Loucy (cell line): ENCODE results near the gene PHACTR1.

ENCODE experiments used
- H2AFZ ChIP-seq: fragments of 200-600 bp; sonication (generic); 2 replicates; pipeline ENCODE4 v1.6.0; 2016; ENCODE audit warnings: antibody characterized with exemption, mild to moderate bottlenecking, low read length, moderate library complexity
- H3F3A ChIP-seq: fragments of 200-600 bp; 2 replicates; pipeline ENCODE4 v1.6.0; 2016; ENCODE audit warnings: antibody characterized with exemption, low read depth, mild to moderate bottlenecking
- H3K27me3 ChIP-seq: fragments of 200-600 bp; sonication (generic); 2 replicates; pipeline ENCODE4 v1.6.1; 2014; ENCODE audit warnings: low read length, mild to moderate bottlenecking; ENCODE audit not compliant: insufficient read depth, poor library complexity, severe bottlenecking
- H3K36me3 ChIP-seq: fragments of 200-600 bp; sonication (generic); 2 replicates; pipeline ENCODE4 v1.6.1; 2016; ENCODE audit warnings: low read length; ENCODE audit not compliant: insufficient read depth
- H3K4me1 ChIP-seq: fragments of 200-600 bp; sonication (generic); 2 replicates; pipeline ENCODE4 v1.5.1; 2014; ENCODE audit warnings: low read length, mild to moderate bottlenecking; ENCODE audit not compliant: insufficient read depth, poor library complexity, severe bottlenecking
- H3K4me2 ChIP-seq: fragments of 200-600 bp; sonication (generic); 2 replicates; pipeline ENCODE4 v1.6.0; 2014; ENCODE audit warnings: antibody characterized with exemption, low read length, low read depth, mild to moderate bottlenecking; ENCODE audit not compliant: poor library complexity, severe bottlenecking
- H3K4me3 ChIP-seq: fragments of 200-600 bp; sonication (generic); 2 replicates; pipeline ENCODE4 v1.5.1; 2014; ENCODE audit warnings: low read length, mild to moderate bottlenecking, mixed read lengths; ENCODE audit not compliant: poor library complexity, severe bottlenecking
- H3K79me2 ChIP-seq: fragments of 200-600 bp; sonication (generic); 2 replicates; pipeline ENCODE4 v1.6.1; 2014; ENCODE audit warnings: low read length; ENCODE audit not compliant: insufficient read depth
- H3K9ac ChIP-seq: fragments of 200-600 bp; sonication (generic); 2 replicates; pipeline ENCODE4 v1.6.0; 2014; ENCODE audit warnings: mild to moderate bottlenecking, low read depth, low read length, moderate library complexity; ENCODE audit not compliant: poor library complexity, severe bottlenecking
- H3K9me2 ChIP-seq: fragments of 200-600 bp; sonication (generic); replicated peaks from 2 replicates; pipeline ENCODE4 v1.6.1; 2016; ENCODE audit warnings: low read depth, low read length, mixed read lengths
- H3K9me3 ChIP-seq: fragments of 200-600 bp; sonication (generic); 2 replicates; pipeline ENCODE4 v1.6.1; 2014; ENCODE audit warnings: mild to moderate bottlenecking, antibody characterized with exemption, low read length, low read depth; ENCODE audit not compliant: insufficient read depth
- H4K20me1 ChIP-seq: fragments of 200-600 bp; sonication (generic); 2 replicates; pipeline ENCODE4 v1.6.0; 2014; ENCODE audit warnings: antibody characterized with exemption, low read length, mild to moderate bottlenecking; ENCODE audit not compliant: insufficient read depth, poor library complexity, severe bottlenecking
- EZH2phosphoT487 ChIP-seq: fragments of 200-600 bp; IDR thresholded peaks from 2 replicates; pipeline ENCODE4 v1.6.1; 2018; ENCODE audit warnings: antibody characterized with exemption, mild to moderate bottlenecking, moderate library complexity, borderline replicate concordance
- TF ChIP-seq, protein P1 (sequence below): fragments of 200-600 bp; sonication (generic); conservative IDR thresholded peaks from 2 replicates; pipeline ENCODE4 v1.5.1; 2014; ENCODE audit warnings: mild to moderate bottlenecking, antibody characterized with exemption, low read length

PHACTR1 gene

DNA sequence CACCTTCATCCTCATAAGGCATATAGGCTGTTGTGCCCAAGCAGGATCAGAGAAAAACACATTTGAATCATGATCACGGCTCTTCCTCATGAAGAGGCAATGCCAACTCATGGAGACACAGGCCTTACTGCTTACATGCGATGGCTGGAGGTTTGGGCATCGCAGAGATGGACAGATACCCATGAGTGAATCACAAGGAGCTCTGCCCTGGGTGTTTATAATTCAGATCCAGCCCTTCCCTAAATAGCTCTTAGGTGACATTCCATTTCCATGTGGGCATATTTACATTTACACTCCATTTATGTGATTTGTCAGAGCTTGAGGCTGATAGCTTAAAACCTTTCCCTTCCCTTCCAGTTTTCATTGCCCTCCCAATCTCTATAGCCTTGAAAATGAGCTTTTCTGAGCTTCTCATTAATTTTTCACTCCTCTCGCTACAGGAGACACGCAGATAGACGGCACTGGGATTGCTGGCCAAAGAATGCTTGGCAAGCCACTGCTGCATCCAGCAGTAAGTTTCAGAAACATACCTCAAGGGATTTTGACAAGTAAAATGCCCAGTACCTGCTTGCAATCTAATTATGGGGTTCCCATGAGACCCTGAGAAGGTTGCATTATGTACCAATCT lies 362.6 kb downstream of the PHACTR1 start:
- Histone ChIP-seq H3K79me2 (no peaks in the 10 kb centered on the region), H3K9me3 (no peaks in the 10 kb centered on the region), H3F3A (no peaks in the 10 kb centered on the region), H3K36me3 (no peaks in the 10 kb centered on the region), H3K4me2 (no peak overlapping the region), H4K20me1 (no peaks in the 10 kb centered on the region), H3K4me1 (no peaks in the 10 kb centered on the region), H2AFZ (no peak overlapping the region), H3K27me3 (no peaks in the 10 kb centered on the region), H3K9ac (no peak overlapping the region), H3K9me2 (no peaks in the 10 kb centered on the region), H3K4me3 (no peak overlapping the region)
- TF ChIP-seq EZH2phosphoT487, result no peak
- TF ChIP-seq, protein P1, sequence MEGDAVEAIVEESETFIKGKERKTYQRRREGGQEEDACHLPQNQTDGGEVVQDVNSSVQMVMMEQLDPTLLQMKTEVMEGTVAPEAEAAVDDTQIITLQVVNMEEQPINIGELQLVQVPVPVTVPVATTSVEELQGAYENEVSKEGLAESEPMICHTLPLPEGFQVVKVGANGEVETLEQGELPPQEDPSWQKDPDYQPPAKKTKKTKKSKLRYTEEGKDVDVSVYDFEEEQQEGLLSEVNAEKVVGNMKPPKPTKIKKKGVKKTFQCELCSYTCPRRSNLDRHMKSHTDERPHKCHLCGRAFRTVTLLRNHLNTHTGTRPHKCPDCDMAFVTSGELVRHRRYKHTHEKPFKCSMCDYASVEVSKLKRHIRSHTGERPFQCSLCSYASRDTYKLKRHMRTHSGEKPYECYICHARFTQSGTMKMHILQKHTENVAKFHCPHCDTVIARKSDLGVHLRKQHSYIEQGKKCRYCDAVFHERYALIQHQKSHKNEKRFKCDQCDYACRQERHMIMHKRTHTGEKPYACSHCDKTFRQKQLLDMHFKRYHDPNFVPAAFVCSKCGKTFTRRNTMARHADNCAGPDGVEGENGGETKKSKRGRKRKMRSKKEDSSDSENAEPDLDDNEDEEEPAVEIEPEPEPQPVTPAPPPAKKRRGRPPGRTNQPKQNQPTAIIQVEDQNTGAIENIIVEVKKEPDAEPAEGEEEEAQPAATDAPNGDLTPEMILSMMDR, result no peak

DNA sequence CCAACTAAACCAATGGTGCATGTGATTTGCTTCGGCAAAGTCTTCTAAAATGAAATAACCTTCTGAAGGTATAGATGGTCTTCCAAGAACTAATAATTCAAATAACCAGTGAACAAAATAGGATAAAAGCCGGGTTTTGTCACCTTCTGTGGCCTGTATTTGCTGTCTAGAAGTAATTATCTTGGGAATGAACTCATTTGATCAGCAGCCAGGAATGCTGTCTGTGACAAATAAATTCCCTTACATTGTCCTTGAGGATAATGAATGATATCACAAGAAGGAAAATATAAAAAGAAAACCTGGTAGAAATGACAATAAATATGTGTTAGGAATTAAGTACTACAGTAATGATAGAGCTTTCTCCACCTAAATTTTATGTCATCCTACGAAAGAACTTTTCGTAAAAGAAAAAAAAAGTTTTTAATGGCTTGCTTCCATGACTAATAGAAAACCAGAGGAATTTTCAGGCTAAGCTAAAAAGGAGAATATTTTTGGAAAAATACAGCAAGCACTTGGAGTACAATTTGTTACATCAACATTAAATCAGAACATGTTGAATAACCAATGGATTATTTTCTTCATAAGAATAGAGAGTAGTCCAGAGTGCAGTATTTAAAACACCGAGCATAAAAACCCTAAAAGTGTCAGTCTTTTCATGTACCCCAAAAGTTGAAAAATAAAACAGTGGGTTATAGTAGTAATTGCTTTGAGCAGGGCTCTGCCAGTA lies 364.1 kb downstream of the PHACTR1 start:
- Histone ChIP-seq H2AFZ (no peak overlapping the region), H3K9ac (no peak overlapping the region), H3K4me1 (no peaks in the 10 kb centered on the region), H3K4me3 (no peak overlapping the region), H4K20me1 (no peaks in the 10 kb centered on the region), H3F3A (no peaks in the 10 kb centered on the region), H3K9me3 (no peaks in the 10 kb centered on the region), H3K36me3 (no peaks in the 10 kb centered on the region), H3K9me2 (no peaks in the 10 kb centered on the region), H3K27me3 (no peaks in the 10 kb centered on the region), H3K4me2 (no peak overlapping the region), H3K79me2 (no peaks in the 10 kb centered on the region)
- TF ChIP-seq, protein P1, result no peak
- no peak for TF ChIP-seq EZH2phosphoT487

DNA sequence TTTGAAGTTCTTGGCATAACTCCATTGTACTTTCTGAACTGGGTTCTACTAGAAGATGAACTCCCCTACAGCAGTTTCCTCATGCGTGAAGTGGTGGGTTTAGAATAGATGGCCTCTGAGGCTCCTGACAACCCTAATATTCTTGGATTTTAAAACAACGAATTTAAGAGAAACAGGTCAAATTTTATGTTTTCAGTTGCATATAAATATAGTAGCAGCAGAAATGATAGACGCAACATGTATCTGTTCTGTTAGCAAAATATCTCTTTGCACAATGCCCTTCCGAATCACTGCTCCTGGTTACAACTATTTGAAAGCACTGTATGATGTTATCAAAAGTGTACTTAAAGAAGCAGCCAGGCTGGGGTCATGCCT lies 364.6 kb downstream of the PHACTR1 start:
- Histone ChIP-seq H3K4me3 (no peak overlapping the region), H3K36me3 (no peaks in the 10 kb centered on the region), H3K9me2 (no peaks in the 10 kb centered on the region), H3K4me1 (no peaks in the 10 kb centered on the region), H3K9me3 (no peaks in the 10 kb centered on the region), H3K4me2 (no peak overlapping the region), H2AFZ (no peak overlapping the region), H3K9ac (no peak overlapping the region), H3K79me2 (no peaks in the 10 kb centered on the region), H3F3A (no peaks in the 10 kb centered on the region), H3K27me3 (no peaks in the 10 kb centered on the region), H4K20me1 (no peaks in the 10 kb centered on the region)
- TF ChIP-seq, protein P1, result no peak
- no peak for TF ChIP-seq EZH2phosphoT487
